Lower leg skin (tissue), 3 donors: ENCODE measurements around the gene ZFP91.

ENCODE experiments used
- CTCF ChIP-seq, 3 donors: fragments of 450-650 bp; IDR thresholded peaks; one replicate each; pipeline ENCODE4 v1.5.1; 2016; ENCODE audit warnings: antibody characterized with exemption in 3 of 3, mild to moderate bottlenecking in 3 of 3, moderate library complexity in 2 of 3
- POLR2A ChIP-seq, 2 donors: fragments of 450-650 bp; IDR thresholded peaks; one replicate each; pipeline ENCODE4 v1.6.1; 2016 to 2017; ENCODE audit warnings: antibody characterized with exemption in 2 of 2, mild to moderate bottlenecking in 1 of 2, moderate library complexity in 1 of 2

- no peak for TF ChIP-seq CTCF (IDR thresholded peaks at IDR 0.05)
- no peak for TF ChIP-seq POLR2A (IDR thresholded peaks at IDR 0.05)
Measured at GRCh38 chr11:58573451-58574104, 5.3 kb upstream of the ZFP91 start.
